Karpas-422 (cell line): ENCODE measurements around the gene VPREB1. TPM values are rescaled to one million over a fixed set of nuclear protein-coding genes. Genes with fewer than 3 reads are reported as not detected.
"Not testable (repeated sequence)": the region's sequence is repeated elsewhere in the genome, so short reads cannot be mapped to it uniquely, and the experiment has no call there.

Experiments
- DNase-seq: peaks from one replicate; pipeline ENCODE4 v3.0.0-alpha.2; 2015
- H2AFZ ChIP-seq: fragments of 200-600 bp; sonication (generic); 2 replicates; pipeline ENCODE4 v1.6.1; 2014; ENCODE audit warnings: antibody characterized with exemption, low read length, mixed read lengths
- H3K27ac ChIP-seq: fragments of 200-600 bp; sonication (generic); 2 replicates; pipeline ENCODE4 v1.5.1; 2014; ENCODE audit warnings: mild to moderate bottlenecking, low read length, moderate library complexity
- H3K27me3 ChIP-seq: fragments of 200-600 bp; sonication (generic); 2 replicates; pipeline ENCODE4 v1.6.1; 2014; ENCODE audit warnings: low read length, mixed read lengths
- H3K36me3 ChIP-seq: fragments of 200-600 bp; sonication (generic); 2 replicates; pipeline ENCODE4 v1.6.1; 2014; ENCODE audit warnings: low read length, mixed read lengths; ENCODE audit not compliant: insufficient read depth
- H3K4me1 ChIP-seq: fragments of 200-600 bp; sonication (generic); 2 replicates; pipeline ENCODE4 v1.6.1; 2014; ENCODE audit warnings: mild to moderate bottlenecking, low read length, mixed read lengths
- H3K4me2 ChIP-seq: fragments of 200-600 bp; sonication (generic); 2 replicates; pipeline ENCODE4 v1.6.1; 2014; ENCODE audit warnings: low read length, low read depth, mild to moderate bottlenecking; ENCODE audit not compliant: poor library complexity, severe bottlenecking
- H3K4me3 ChIP-seq: fragments of 200-600 bp; sonication (generic); 2 replicates; pipeline ENCODE4 v1.5.1; 2014; ENCODE audit warnings: mild to moderate bottlenecking, antibody characterized with exemption, low read length, mixed read lengths
- H3K79me2 ChIP-seq: fragments of 200-600 bp; sonication (generic); 2 replicates; pipeline ENCODE4 v1.6.1; 2014; ENCODE audit warnings: mild to moderate bottlenecking, low read length, mixed read lengths
- H3K9ac ChIP-seq: fragments of 200-600 bp; sonication (generic); 2 replicates; pipeline ENCODE4 v1.6.0; 2014; ENCODE audit warnings: low read length
- H3K9me2 ChIP-seq: fragments of 200-600 bp; sonication (generic), shearing (Covaris generic); replicated peaks from 2 replicates; pipeline ENCODE4 v1.6.0; 2014; ENCODE audit warnings: mild to moderate bottlenecking, low read length, moderate library complexity; ENCODE audit not compliant: insufficient read depth
- H3K9me3 ChIP-seq: fragments of 300-700, 200-600 bp; sonication (generic); 2 replicates; pipeline ENCODE4 v1.6.1; 2014; ENCODE audit warnings: low read length, mixed read lengths
- H4K20me1 ChIP-seq: fragments of 200-600 bp; sonication (generic); 2 replicates; pipeline ENCODE4 v1.6.1; 2014; ENCODE audit warnings: mild to moderate bottlenecking, antibody characterized with exemption, low read length, low read depth; ENCODE audit not compliant: insufficient read depth
- total RNA-seq: library from RNA; depleted of rRNA; stranded (reverse); fragments of >200 nt; shearing (Covaris generic); gene quantifications from 2 replicates; pipeline ENCODE4 v1.2.3, GENCODE V29; 2014; ENCODE audit warnings: low replicate concordance

Gene VPREB1
- total RNA-seq, 1 experiment from 2014 or later: not detected

GRCh38 chr22:22291129-22291806 lies 46.7 kb downstream of the VPREB1 start:
- H3K4me2 ChIP-seq, H3K9me2 ChIP-seq, H3K36me3 ChIP-seq: not testable (repeated sequence)

GRCh38 chr22:22292656-22293055 lies 48.1 kb downstream of the VPREB1 start:
- H3K4me2 ChIP-seq, H3K4me3 ChIP-seq, H3K9me3 ChIP-seq, H4K20me1 ChIP-seq, H3K27me3 ChIP-seq, DNase-seq, H3K9me2 ChIP-seq, H3K36me3 ChIP-seq, H3K27ac ChIP-seq, H2AFZ ChIP-seq, H3K4me1 ChIP-seq, H3K9ac ChIP-seq: not testable (repeated sequence)
- peaks cover 10% of the 10 kb centered on the region for H3K79me2 ChIP-seq

More at GRCh38 chr22:22291129-22291806, 46.7 kb downstream of the VPREB1 start:
- H3K27ac ChIP-seq, H4K20me1 ChIP-seq, H3K9me3 ChIP-seq, H2AFZ ChIP-seq, H3K4me3 ChIP-seq, H3K9ac ChIP-seq, H3K79me2 ChIP-seq, DNase-seq, H3K4me1 ChIP-seq, H3K27me3 ChIP-seq: not testable (repeated sequence)

- H2AFZ ChIP-seq, DNase-seq, H3K4me3 ChIP-seq, H4K20me1 ChIP-seq, H3K27me3 ChIP-seq, H3K9ac ChIP-seq, H3K36me3 ChIP-seq, H3K4me1 ChIP-seq, H3K9me2 ChIP-seq, H3K9me3 ChIP-seq, H3K27ac ChIP-seq, H3K4me2 ChIP-seq: not testable (repeated sequence)
- H3K79me2 ChIP-seq: peaks cover 14% of the 10 kb centered on the region
These were observed 48.9 kb downstream of the VPREB1 start for GRCh38 chr22:22293436-22293835.

GRCh38 chr22:22294641-22295040 lies 50.1 kb downstream of the VPREB1 start:
- not testable (repeated sequence) for H2AFZ ChIP-seq, H3K4me1 ChIP-seq, H3K27me3 ChIP-seq, H3K4me2 ChIP-seq, H4K20me1 ChIP-seq, H3K9me2 ChIP-seq, H3K4me3 ChIP-seq, DNase-seq, H3K9ac ChIP-seq, H3K9me3 ChIP-seq, H3K27ac ChIP-seq, H3K36me3 ChIP-seq
- peaks cover 23% of the 10 kb centered on the region for H3K79me2 ChIP-seq
